A549 (cell line): Measurements from ENCODE around the gene TNFRSF13B.

Experiments
- BCL3 ChIP-seq: fragments of >200 bp; sonication (Bioruptor Twin); formaldehyde crosslinking; IDR thresholded peaks from 3 replicates; pipeline ENCODE4 v1.6.1; 2016
- CTCF ChIP-seq: fragments of >200 bp; sonication (Bioruptor Twin); formaldehyde crosslinking; IDR thresholded peaks from 3 replicates; pipeline ENCODE4 v1.5.1; 2016
- EP300 ChIP-seq, 2 experiments: fragments of >200 bp; sonication (Bioruptor Twin); formaldehyde crosslinking; IDR thresholded peaks; 2 replicates in 1 of 2; 3 replicates in 1 of 2; pipeline ENCODE4 v1.6.1; 2016 to 2017
- PHF8 ChIP-seq: fragments of 200-600 bp; sonication (generic); IDR thresholded peaks from 2 replicates; pipeline ENCODE4 v1.6.1; 2016; ENCODE audit warnings: low read depth, mild to moderate bottlenecking, antibody characterized with exemption, moderate library complexity, borderline replicate concordance
- POLR2A ChIP-seq: IDR thresholded peaks from 2 replicates; pipeline ENCODE4 v1.6.1; 2012; ENCODE audit warnings: mild to moderate bottlenecking, low read length
- POLR2AphosphoS2 ChIP-seq: conservative IDR thresholded peaks from 2 replicates; pipeline ENCODE4 v1.6.1; 2012; ENCODE audit warnings: low read length, improper control_type of control experiment, inconsistent platforms
- RCOR1 ChIP-seq: fragments of 150-350 bp; IDR thresholded peaks from 2 replicates; pipeline ENCODE4 v1.6.1; 2014; ENCODE audit warnings: antibody characterized with exemption, low read length, low read depth
- SMC3 ChIP-seq: fragments of >200 bp; sonication (Bioruptor Twin); formaldehyde crosslinking; IDR thresholded peaks from 3 replicates; pipeline ENCODE4 v1.6.1; 2018; ENCODE audit warnings: inconsistent platforms
- USF2 ChIP-seq: fragments of 450-650 bp; IDR thresholded peaks from 2 replicates; pipeline ENCODE4 v1.6.1; 2014; ENCODE audit warnings: antibody characterized with exemption
- TF ChIP-seq, protein P1 (sequence below): fragments of 150-350 bp; IDR thresholded peaks from 2 replicates; pipeline ENCODE4 v1.6.1; 2014; ENCODE audit warnings: low read depth, mild to moderate bottlenecking, low read length
- TF ChIP-seq, protein P2 (sequence below): fragments of 200-600 bp; sonication (generic); IDR thresholded peaks from 2 replicates; pipeline ENCODE4 v1.6.1; 2016; ENCODE audit warnings: antibody characterized with exemption, mild to moderate bottlenecking, moderate library complexity

- TF ChIP-seq BCL3 (no peak), CTCF (no peak), PHF8 (no peak), EP300 (IDR thresholded peaks at IDR 0.05) (no peak), POLR2AphosphoS2 (no peak), POLR2A (no peak), SMC3 (no peak), RCOR1 (no peak), USF2 (no peak)
- TF ChIP-seq, protein P1, sequence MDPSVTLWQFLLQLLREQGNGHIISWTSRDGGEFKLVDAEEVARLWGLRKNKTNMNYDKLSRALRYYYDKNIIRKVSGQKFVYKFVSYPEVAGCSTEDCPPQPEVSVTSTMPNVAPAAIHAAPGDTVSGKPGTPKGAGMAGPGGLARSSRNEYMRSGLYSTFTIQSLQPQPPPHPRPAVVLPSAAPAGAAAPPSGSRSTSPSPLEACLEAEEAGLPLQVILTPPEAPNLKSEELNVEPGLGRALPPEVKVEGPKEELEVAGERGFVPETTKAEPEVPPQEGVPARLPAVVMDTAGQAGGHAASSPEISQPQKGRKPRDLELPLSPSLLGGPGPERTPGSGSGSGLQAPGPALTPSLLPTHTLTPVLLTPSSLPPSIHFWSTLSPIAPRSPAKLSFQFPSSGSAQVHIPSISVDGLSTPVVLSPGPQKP: no peak
- TF ChIP-seq, protein P2, sequence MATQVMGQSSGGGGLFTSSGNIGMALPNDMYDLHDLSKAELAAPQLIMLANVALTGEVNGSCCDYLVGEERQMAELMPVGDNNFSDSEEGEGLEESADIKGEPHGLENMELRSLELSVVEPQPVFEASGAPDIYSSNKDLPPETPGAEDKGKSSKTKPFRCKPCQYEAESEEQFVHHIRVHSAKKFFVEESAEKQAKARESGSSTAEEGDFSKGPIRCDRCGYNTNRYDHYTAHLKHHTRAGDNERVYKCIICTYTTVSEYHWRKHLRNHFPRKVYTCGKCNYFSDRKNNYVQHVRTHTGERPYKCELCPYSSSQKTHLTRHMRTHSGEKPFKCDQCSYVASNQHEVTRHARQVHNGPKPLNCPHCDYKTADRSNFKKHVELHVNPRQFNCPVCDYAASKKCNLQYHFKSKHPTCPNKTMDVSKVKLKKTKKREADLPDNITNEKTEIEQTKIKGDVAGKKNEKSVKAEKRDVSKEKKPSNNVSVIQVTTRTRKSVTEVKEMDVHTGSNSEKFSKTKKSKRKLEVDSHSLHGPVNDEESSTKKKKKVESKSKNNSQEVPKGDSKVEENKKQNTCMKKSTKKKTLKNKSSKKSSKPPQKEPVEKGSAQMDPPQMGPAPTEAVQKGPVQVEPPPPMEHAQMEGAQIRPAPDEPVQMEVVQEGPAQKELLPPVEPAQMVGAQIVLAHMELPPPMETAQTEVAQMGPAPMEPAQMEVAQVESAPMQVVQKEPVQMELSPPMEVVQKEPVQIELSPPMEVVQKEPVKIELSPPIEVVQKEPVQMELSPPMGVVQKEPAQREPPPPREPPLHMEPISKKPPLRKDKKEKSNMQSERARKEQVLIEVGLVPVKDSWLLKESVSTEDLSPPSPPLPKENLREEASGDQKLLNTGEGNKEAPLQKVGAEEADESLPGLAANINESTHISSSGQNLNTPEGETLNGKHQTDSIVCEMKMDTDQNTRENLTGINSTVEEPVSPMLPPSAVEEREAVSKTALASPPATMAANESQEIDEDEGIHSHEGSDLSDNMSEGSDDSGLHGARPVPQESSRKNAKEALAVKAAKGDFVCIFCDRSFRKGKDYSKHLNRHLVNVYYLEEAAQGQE: no peak
Measured at GRCh38 chr17:16952401-16952800, 19.5 kb downstream of the TNFRSF13B start.
